Osteoblast (primary cell): ENCODE results near the gene ESAM. TPM values are rescaled to one million over a fixed set of nuclear protein-coding genes. Genes with fewer than 3 reads are reported as not detected.

ENCODE experiments used
- DNase-seq: peaks from one replicate; pipeline ENCODE4 v3.0.0; 2011; ENCODE audit warnings: low spot score, mixed read lengths; ENCODE audit not compliant: insufficient read length; ENCODE audit errors: missing footprints
- H2AFZ ChIP-seq: 2 replicates; pipeline ENCODE4 v1.6.0; 2011; ENCODE audit warnings: mild to moderate bottlenecking, low read length
- H3K27ac ChIP-seq: 2 replicates; pipeline ENCODE4 v1.5.1; 2011; ENCODE audit warnings: mild to moderate bottlenecking, low read depth, low read length, moderate library complexity
- H3K27me3 ChIP-seq: 2 replicates; pipeline ENCODE4 v1.6.0; 2012; ENCODE audit warnings: mild to moderate bottlenecking, control low read depth, inconsistent platforms, low read length, moderate library complexity; ENCODE audit not compliant: insufficient read depth
- H3K36me3 ChIP-seq: 2 replicates; pipeline ENCODE4 v1.5.1; 2011; ENCODE audit warnings: mild to moderate bottlenecking, low read length, control low read depth, moderate library complexity; ENCODE audit not compliant: insufficient read depth
- H3K4me1 ChIP-seq: 2 replicates; pipeline ENCODE4 v1.5.1; 2011; ENCODE audit warnings: mild to moderate bottlenecking, low read length, control low read depth, moderate library complexity; ENCODE audit not compliant: insufficient read depth
- H3K4me2 ChIP-seq: 2 replicates; pipeline ENCODE4 v1.6.0; 2011; ENCODE audit warnings: mild to moderate bottlenecking, low read length; ENCODE audit not compliant: insufficient read depth
- H3K4me3 ChIP-seq: fragments of 200-600 bp; sonication (generic); 3 replicates; pipeline ENCODE4 v1.5.1; 2012; ENCODE audit warnings: mild to moderate bottlenecking, low read length, inconsistent platforms; ENCODE audit not compliant: insufficient read depth
- H3K79me2 ChIP-seq: 2 replicates; pipeline ENCODE4 v1.6.0; 2012; ENCODE audit warnings: mild to moderate bottlenecking, low read length, control low read depth, inconsistent platforms; ENCODE audit not compliant: insufficient read depth
- H3K9me3 ChIP-seq: 2 replicates; pipeline ENCODE4 v1.5.1; 2011; ENCODE audit warnings: low read depth, low read length, control low read depth
- H4K20me1 ChIP-seq: 2 replicates; pipeline ENCODE4 v1.6.0; 2012; ENCODE audit warnings: mild to moderate bottlenecking, low read length, control low read depth; ENCODE audit not compliant: insufficient read depth
- CTCF ChIP-seq: IDR thresholded peaks from 2 replicates; pipeline ENCODE4 v1.5.1; 2011; ENCODE audit warnings: mild to moderate bottlenecking, low read depth, low read length, moderate library complexity; ENCODE audit errors: extremely low read depth
- total RNA-seq: library from RNA; depleted of rRNA; stranded (reverse); fragments of >200 nt; gene quantifications from 2 replicates; pipeline ENCODE4 v1.2.3, GENCODE V29; 2012

The ESAM gene
- total RNA-seq, 1 donor: under 0.01 TPM

GRCh38 chr11:124760205-124760652 is 1.9 kb downstream of the ESAM start:
- no peak overlapping the region for H2AFZ ChIP-seq
- no peak for TF ChIP-seq CTCF
- peak; percentile 82 for DNase-seq
- H3K4me2 ChIP-seq: no peak overlapping the region
- H3K4me1 ChIP-seq: peaks cover 14% of the 10 kb centered on the region
- peaks cover 2% of the 10 kb centered on the region for H3K36me3 ChIP-seq
- no peak overlapping the region for H3K4me3 ChIP-seq
- H3K9me3 ChIP-seq: no peaks in the 10 kb centered on the region
- H3K27ac ChIP-seq: no peak overlapping the region
- H3K79me2 ChIP-seq: no peaks in the 10 kb centered on the region
- H3K27me3 ChIP-seq: peaks cover 72% of the 10 kb centered on the region
- H4K20me1 ChIP-seq: peaks cover 14% of the 10 kb centered on the region

DNA sequence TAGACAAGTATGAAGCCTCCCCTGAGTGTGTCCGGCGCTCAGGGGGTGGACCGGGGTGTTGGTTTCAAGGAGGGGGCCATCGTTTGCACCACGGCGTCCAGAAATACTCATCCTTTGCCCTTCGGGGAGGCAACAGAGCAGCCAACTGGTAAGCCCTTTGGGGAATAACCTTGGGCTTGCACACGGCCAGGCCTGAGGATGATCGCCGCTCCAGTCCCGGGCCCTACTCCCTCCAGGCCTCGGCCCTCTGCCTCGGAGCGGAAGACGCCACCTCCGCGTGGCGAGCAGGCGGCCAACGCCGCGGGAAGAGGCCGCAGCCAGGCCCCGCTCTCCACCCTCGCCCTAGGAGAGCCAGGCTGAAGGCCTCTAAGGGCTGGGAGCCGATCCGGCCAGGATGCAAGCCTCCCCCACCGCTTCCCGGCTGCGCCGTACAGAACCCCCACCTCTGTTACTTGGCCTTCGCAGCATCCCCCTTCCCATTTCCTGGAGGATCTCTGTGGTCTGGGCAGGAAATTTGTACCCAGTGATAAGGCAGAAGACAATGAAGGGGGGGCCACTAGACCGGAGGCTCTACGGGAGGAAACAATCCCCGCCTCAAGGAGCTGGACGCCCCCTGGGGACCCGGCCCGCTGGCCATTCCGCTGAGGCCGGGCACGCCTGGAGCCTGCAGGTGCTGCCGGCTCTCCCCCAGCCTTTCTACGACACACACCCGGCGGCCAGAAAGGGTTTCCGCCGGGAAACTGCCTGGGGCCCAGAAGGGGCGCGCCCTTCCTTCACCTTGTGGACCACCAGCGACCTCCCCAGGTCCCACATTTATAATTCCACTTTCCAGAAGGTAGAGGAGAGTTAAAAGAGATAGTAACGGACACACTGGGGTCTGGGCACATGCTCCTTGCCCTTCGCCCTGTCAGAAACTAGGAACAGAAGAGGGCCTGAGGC is 2.6 kb downstream of the ESAM start:
- peaks cover 72% of the 10 kb centered on the region for H3K27me3 ChIP-seq
- TF ChIP-seq CTCF: no peak
- H2AFZ ChIP-seq: no peak overlapping the region
- H3K27ac ChIP-seq: no peak overlapping the region
- H3K9me3 ChIP-seq: no peaks in the 10 kb centered on the region
- peak overlapping the region; percentile 59 for H3K4me3 ChIP-seq
- H3K4me1 ChIP-seq: peaks cover 14% of the 10 kb centered on the region
- peaks cover 2% of the 10 kb centered on the region for H3K36me3 ChIP-seq
- peak overlapping the region; percentile 66 for H3K4me2 ChIP-seq
- peak; percentile 65 for DNase-seq
- no peaks in the 10 kb centered on the region for H3K79me2 ChIP-seq
- H4K20me1 ChIP-seq: peaks cover 14% of the 10 kb centered on the region

- Histone ChIP-seq H3K27me3 (peaks cover 72% of the 10 kb centered on the region), H3K4me3 (peak overlapping the region; percentile 59), H3K4me2 (peak overlapping the region; percentile 66), H3K4me1 (peaks cover 14% of the 10 kb centered on the region), H3K36me3 (no peaks in the 10 kb centered on the region), H3K27ac (no peak overlapping the region), H2AFZ (peak overlapping the region; percentile 38), H4K20me1 (peaks cover 12% of the 10 kb centered on the region), H3K79me2 (no peaks in the 10 kb centered on the region), H3K9me3 (no peaks in the 10 kb centered on the region)
- DNase-seq: peak; percentile 97
- peak; percentile 47 for TF ChIP-seq CTCF
Measured at GRCh38 chr11:124758355-124759265, 3.5 kb downstream of the ESAM start.
